Heart left ventricle (tissue), 16 donors: ENCODE measurements around the gene CCDC194. TPM values are rescaled to one million over a fixed set of nuclear protein-coding genes. Genes with fewer than 3 reads are reported as not detected.

Source experiments
- ATAC-seq, 4 donors: fragments of 200-7000 bp; cut with Tn5 transposase; one replicate each; pipeline ENCODE4 v1.9.1; 2020 to 2022; ENCODE audit warnings: moderate library complexity in 4 of 4, mild to moderate bottlenecking in 3 of 4, moderate number of reproducible peaks in 1 of 4
- DNase-seq, 5 donors: peaks; one replicate each; pipeline ENCODE4 v3.0.0-alpha.2; 2020
- H3K27ac ChIP-seq, 12 donors: fragments of 200-600 bp; sonication (generic) in 4 of 12; one replicate each; pipeline versions ENCODE4 v1.5.0 to v1.8.0; 2016 to 2022; ENCODE audit warnings: mild to moderate bottlenecking in 2 of 12
- H3K27me3 ChIP-seq, 9 donors: fragments of 200-600 bp; sonication (generic) in 2 of 9; one replicate each; pipeline versions ENCODE4 v1.5.1 to v1.8.0; 2016 to 2022; ENCODE audit warnings: mild to moderate bottlenecking in 3 of 9
- H3K36me3 ChIP-seq, 9 donors: fragments of 200-600 bp; sonication (generic) in 2 of 9; one replicate each; pipeline versions ENCODE4 v1.5.0 to v1.8.0; 2018 to 2022; ENCODE audit warnings: mild to moderate bottlenecking in 2 of 9
- H3K4me1 ChIP-seq, 12 donors: fragments of 200-600 bp; sonication (generic) in 4 of 12; one replicate each; pipeline versions ENCODE4 v1.5.0 to v1.8.0; 2016 to 2022; ENCODE audit warnings: mild to moderate bottlenecking in 3 of 12
- H3K4me3 ChIP-seq, 12 donors: fragments of 200-600 bp; sonication (generic) in 4 of 12; one replicate each; pipeline versions ENCODE4 v1.5.0 to v1.8.0; 2017 to 2022; ENCODE audit warnings: mild to moderate bottlenecking in 9 of 12, moderate library complexity in 4 of 12
- H3K9me3 ChIP-seq, 12 donors: fragments of 200-600 bp; sonication (generic) in 4 of 12; one replicate each; pipeline versions ENCODE4 v1.5.0 to v1.8.0; 2016 to 2022; ENCODE audit warnings: mild to moderate bottlenecking in 1 of 12
- POLR2A ChIP-seq, 2 donors: fragments of 450-650 bp; IDR thresholded peaks; one replicate each; pipeline ENCODE4 v1.6.1; 2017; ENCODE audit warnings: antibody characterized with exemption in 2 of 2, mild to moderate bottlenecking in 2 of 2, moderate library complexity in 2 of 2
- WGBS, 4 donors: extraction: QIAGEN DNeasy Blood & Tissue Kit in 2 of 4; methylation state at CpG; one replicate each; pipeline versions ENCODE4 v1.1.5 to v1.1.7; 2013 to 2018; 5-methylcytosine and 5-hydroxymethylcytosine counted together
- intact Hi-C, 10 donors: fragments of 100-400 bp; cut with DNase I; formaldehyde crosslinking; loops; one replicate each; pipeline versions ENCODE4 v1.11.1 to v1.14.2; 2022
- polyA plus RNA-seq, 2 donors: library from polyadenylated mRNA; stranded (reverse); fragments of 200-250 nt; gene quantifications; one replicate each; pipeline ENCODE4 v1.2.3, GENCODE V29; 2013
- total RNA-seq, 9 donors: library from RNA; depleted of rRNA in 2 of 9; stranded (reverse); fragments of >200 nt in 2 of 9; fragmentation: NEBNext Ultra II Directional in 3 of 9; extraction: Animal tissue kit (Norgen Biotek cat#: 25700) in 3 of 9; gene quantifications; one replicate each; pipeline versions ENCODE4 v1.1.0 to v1.2.4, GENCODE V29; 2016 to 2023
- TF ChIP-seq, protein P1 (sequence below), 12 donors: fragments of 200-600 bp; sonication (generic) in 4 of 12; IDR thresholded peaks; one replicate each; pipeline versions ENCODE4 v1.5.0 to v1.8.0; 2018 to 2022; ENCODE audit warnings: antibody characterized with exemption in 12 of 12, mild to moderate bottlenecking in 5 of 12
- donor health status: ischemic (EF 13 %, LVEDD 7.1; RV severe dilation, severe dysfunction).
- donor health status: healthy with polysubstance abuse.
- donor health status: DM: no; HTN: yes; CAD: no.
- donor health status: DM: no; HTN: no; CAD: no.
- donor health status: ischemic (EF 25% LVEDD 6.9; RV normal size, moderate dysfunction).
- donor health status: ischemic (EF 25% LVEDD 5.7; RV mildly dilated, moderate dysfunction).
- donor health status: healthy.
- donor health status: DM: yes; HTN: yes; CAD: no.
- donor health status: ischemic (EF 35%, LVEDD 5.7; RV mildly dilated, moderate dysfunction).
- donor health status: nonischemic (EF 11% LVEDD 7.7; RV severe dilation, severe dysfunction).
- donor health status: DM: yes; HTN: yes; CAD: no.
- donor health status: PGD.
- donor health status: ischemic (EF 29% LVEDD 5.4; RV normal size, mild dysfunction).
- donor health status: nonischemic (EF 23%, LVEDD 6.1; RV moderate dilation, normal function).

CCDC194 gene
- total and polyA plus RNA-seq, 11 donors: 0.23 to 0.53 (median 0.37) TPM; not detected in 8

DNA sequence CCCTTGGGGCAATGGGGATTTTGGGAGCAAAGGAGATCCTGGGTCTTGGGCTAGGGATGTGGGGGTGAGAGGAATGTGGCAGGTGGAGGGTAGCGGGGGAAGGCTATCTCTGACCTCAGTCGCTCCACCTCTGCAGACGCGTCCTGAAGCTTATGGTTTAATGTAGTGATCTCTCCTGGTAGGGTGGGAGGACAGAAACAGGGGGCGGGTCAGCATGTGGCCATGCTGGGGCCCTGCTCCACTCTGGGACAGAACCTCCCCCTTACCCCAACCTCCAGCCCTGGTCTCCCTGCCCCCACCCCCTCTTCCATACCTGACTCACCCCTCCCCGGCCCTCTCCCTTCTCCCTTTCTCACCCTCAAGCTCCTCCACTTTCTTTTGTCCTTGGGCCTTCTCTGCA, 10.0 kb upstream of the CCDC194 start:
- DNase-seq: no peak
- intact Hi-C loops: no loop called here
- Histone ChIP-seq H3K9me3 (no peaks in the 10 kb centered on the region), H3K4me1 (peaks cover 0 to 39% (median 7%) of the 10 kb centered on the region in 12 donors), H3K4me3 (peak overlapping the region; percentile 44 to 83 (median 54)), H3K27ac (peak overlapping the region; percentile 67 to 97 (median 84)), H3K36me3 (peaks cover 0 to 26% (median 0%) of the 10 kb centered on the region in 9 donors), H3K27me3 (peaks cover 0 to 7% (median 0%) of the 10 kb centered on the region in 9 donors)
- WGBS, 4 donors: 60 to 79% (median 69%) methylated on average over 6 of the region's 6 CpGs
- ATAC-seq: no peak
- no peak for TF ChIP-seq POLR2A (IDR thresholded peaks at IDR 0.05)
- TF ChIP-seq, protein P1, sequence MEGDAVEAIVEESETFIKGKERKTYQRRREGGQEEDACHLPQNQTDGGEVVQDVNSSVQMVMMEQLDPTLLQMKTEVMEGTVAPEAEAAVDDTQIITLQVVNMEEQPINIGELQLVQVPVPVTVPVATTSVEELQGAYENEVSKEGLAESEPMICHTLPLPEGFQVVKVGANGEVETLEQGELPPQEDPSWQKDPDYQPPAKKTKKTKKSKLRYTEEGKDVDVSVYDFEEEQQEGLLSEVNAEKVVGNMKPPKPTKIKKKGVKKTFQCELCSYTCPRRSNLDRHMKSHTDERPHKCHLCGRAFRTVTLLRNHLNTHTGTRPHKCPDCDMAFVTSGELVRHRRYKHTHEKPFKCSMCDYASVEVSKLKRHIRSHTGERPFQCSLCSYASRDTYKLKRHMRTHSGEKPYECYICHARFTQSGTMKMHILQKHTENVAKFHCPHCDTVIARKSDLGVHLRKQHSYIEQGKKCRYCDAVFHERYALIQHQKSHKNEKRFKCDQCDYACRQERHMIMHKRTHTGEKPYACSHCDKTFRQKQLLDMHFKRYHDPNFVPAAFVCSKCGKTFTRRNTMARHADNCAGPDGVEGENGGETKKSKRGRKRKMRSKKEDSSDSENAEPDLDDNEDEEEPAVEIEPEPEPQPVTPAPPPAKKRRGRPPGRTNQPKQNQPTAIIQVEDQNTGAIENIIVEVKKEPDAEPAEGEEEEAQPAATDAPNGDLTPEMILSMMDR (IDR thresholded peaks at IDR 0.05): no peak

DNA sequence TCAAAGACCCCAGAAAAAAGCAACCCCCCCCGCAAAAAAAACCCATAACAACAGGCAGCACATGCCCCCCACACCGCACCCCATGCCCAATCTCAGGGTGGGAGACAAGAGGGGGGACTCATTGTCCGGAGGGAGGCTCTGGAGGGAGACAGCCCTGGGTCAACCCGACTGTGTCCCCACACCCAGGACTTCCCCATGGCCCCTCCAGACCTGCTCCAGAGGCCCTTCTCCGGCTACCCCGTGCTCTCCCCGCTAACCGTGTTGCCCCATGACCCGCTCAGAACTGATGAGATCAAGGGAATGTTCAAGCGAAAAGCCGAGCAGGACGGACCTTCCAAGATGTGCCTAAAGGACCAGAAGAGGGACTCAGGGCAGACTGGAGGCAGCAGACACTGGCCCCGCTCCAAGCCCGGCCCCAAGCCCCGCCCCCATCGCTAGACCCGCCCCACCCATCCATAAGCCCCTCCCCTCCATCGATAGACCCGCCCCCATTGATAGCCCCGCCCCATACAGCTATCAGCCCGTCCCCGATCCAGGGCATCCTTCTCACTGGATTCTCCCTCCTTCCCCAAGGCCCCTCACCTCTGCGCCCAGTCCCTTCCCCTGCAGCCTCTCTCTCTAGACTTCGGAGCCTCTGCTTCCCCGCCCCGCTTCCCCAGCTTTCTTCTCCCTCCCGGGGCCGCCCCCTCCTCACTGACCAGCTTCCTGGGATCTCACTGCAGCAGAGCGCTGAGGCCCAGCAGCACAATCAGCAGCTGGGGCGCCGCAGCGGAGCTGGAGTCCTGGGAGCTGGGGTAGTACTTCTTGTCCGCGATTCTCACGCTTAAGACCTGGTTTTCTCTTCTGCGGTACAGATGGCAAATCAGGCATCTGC, 9.2 kb upstream of the CCDC194 start:
- Histone ChIP-seq H3K27ac (peak overlapping the region in 11 of 12 donors; percentile 5 to 90 (median 83)), H3K27me3 (peaks cover 0 to 7% (median 0%) of the 10 kb centered on the region in 9 donors), H3K36me3 (peaks cover 0 to 33% (median 3%) of the 10 kb centered on the region in 9 donors), H3K4me3 (peak overlapping the region; percentile 44 to 83 (median 54)), H3K9me3 (no peaks in the 10 kb centered on the region), H3K4me1 (peaks cover 0 to 37% (median 7%) of the 10 kb centered on the region in 12 donors)
- ATAC-seq: peak in 3 of 4 donors; percentile 29 to 49 (median 41)
- TF ChIP-seq POLR2A (IDR thresholded peaks at IDR 0.05): no peak
- TF ChIP-seq, protein P1 (IDR thresholded peaks at IDR 0.05): no peak
- intact Hi-C loops: no loop called here
- peak in 2 of 5 donors; percentile 49 to 65 for DNase-seq
- WGBS, 4 donors: 36 to 53% (median 37%) methylated on average over 29 to 35 of the region's 36 CpGs

DNA sequence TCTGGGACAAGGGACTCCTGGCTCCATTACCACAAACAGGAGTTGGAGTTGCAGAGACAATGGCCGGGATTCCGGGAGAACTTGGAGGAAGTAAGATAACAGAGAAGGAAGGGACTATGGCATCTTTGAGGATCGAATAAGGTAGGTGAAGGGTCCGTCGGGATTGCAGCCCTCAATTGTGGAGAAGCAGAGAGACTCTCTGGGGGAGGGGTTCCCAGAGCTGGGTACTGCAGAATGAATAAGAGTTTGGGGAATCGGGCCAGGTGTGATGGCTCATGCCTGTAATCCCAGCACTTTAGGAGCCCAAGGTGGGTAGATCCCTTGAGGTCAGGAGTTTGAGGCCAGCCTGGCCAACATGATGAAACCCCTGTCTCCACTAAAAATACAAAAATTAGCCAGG, 7.6 kb upstream of the CCDC194 start:
- Histone ChIP-seq H3K27me3 (peaks cover 0 to 7% (median 0%) of the 10 kb centered on the region in 9 donors), H3K4me3 (no peak overlapping the region), H3K9me3 (no peaks in the 10 kb centered on the region), H3K36me3 (peaks cover 0 to 40% (median 3%) of the 10 kb centered on the region in 9 donors), H3K4me1 (peaks cover 0 to 31% (median 3%) of the 10 kb centered on the region in 12 donors), H3K27ac (peak overlapping the region in 3 of 12 donors; percentile 5 to 34 (median 29))
- DNase-seq (no peak), ATAC-seq (no peak)
- 51 to 75% (median 67%) methylated on average over 6 of the region's 6 CpGs for WGBS, 4 donors
- intact Hi-C loops: no loop called here
- TF ChIP-seq POLR2A (IDR thresholded peaks at IDR 0.05): no peak
- TF ChIP-seq, protein P1 (IDR thresholded peaks at IDR 0.05): no peak

DNA sequence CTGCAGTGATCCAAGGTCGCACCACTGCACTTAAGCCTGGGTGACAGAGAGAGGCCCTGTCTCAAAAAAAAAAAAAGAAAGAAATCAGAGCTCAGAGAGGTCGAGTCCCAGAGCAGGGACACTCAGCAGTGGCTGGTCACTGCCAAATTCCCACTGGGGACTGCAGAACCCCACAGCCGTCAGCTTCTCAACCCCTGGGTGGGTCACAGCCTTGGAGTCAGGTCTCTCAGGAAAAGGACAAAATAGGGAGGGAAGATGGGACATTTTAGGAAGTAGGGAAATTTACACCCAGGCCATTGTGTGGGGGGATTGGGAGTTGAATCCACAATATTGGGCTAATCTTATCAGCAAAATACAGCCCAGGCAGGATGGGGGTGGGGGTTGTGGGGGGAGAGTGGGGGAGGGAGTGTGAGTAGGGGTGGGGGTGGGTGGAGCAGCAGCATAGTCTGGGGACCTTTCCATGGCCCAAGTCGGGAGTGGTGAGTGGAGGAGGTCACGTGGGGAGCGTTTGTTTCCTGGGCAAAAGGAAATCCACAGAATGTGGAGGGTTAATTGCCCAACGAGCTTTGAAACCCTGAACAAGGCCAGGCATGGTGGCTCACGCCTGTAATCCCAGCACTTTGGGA, 5.0 kb upstream of the CCDC194 start:
- 44 to 48% (median 45%) methylated on average over 8 of the region's 8 CpGs for WGBS, 4 donors
- H3K36me3 ChIP-seq: peaks cover 0 to 40% (median 3%) of the 10 kb centered on the region in 9 donors
- no peak overlapping the region for H3K4me3 ChIP-seq
- H3K9me3 ChIP-seq: no peaks in the 10 kb centered on the region
- peaks cover 0 to 26% (median 3%) of the 10 kb centered on the region in 12 donors for H3K4me1 ChIP-seq
- ATAC-seq: no peak
- DNase-seq: no peak
- H3K27ac ChIP-seq: no peak overlapping the region
- TF ChIP-seq POLR2A (IDR thresholded peaks at IDR 0.05): no peak
- TF ChIP-seq, protein P1 (IDR thresholded peaks at IDR 0.05): no peak
- peaks cover 0 to 16% (median 2%) of the 10 kb centered on the region in 9 donors for H3K27me3 ChIP-seq
- intact Hi-C loops: loop anchor here in 3 of 10 donors (5.0 to 10.0 kb wide), 2 partner anchors 66 to 68 kb away; partner anchors contain the start of gene NXNL1 (in 2 of the 3)
